Sigmoid colon (tissue), 4 donors: Measurements from ENCODE around the gene ADSL.

ENCODE experiments used
- CTCF ChIP-seq, 4 experiments: fragments of 450-650 bp in 3 of 4; fragments of 200-600 bp in 1 of 4; IDR thresholded peaks; one replicate each; pipeline ENCODE4 v1.5.1; 2016 to 2019; ENCODE audit warnings: antibody characterized with exemption in 4 of 4, mild to moderate bottlenecking in 3 of 4, moderate library complexity in 2 of 4
- EP300 ChIP-seq, 4 donors: sonication (generic); formaldehyde crosslinking; IDR thresholded peaks; one replicate each; pipeline ENCODE4 v1.6.1; 2017; ENCODE audit warnings: antibody characterized with exemption in 4 of 4
- POLR2A ChIP-seq, 2 donors: fragments of 450-650 bp; IDR thresholded peaks; one replicate each; pipeline ENCODE4 v1.6.1; 2016; ENCODE audit warnings: antibody characterized with exemption in 2 of 2, mild to moderate bottlenecking in 2 of 2, moderate library complexity in 2 of 2

DNA sequence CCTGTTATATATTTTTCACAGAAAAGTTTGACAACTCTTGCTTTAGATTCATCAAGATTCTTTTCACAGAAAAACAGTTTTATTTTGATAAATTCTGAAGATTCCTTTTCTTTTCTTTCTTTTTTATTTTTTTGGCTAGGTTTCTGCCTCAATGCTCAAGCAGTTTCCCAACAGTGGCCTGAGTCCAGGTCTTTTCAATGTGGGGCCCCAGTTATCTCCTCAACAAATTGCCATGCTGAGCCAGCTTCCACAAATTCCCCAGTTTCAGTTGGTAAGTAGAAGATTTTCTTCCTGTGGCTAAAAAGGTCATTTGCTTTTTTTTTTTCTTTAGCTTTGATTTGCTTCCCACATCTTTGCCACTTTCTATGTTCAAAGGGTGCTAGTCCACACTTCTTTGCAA, 46.0 kb upstream of the ADSL start:
- TF ChIP-seq CTCF (IDR thresholded peaks at IDR 0.05) (no peak), POLR2A (IDR thresholded peaks at IDR 0.05) (no peak), EP300 (IDR thresholded peaks at IDR 0.05) (no peak)
